ENCODE measurements around the gene KLHL29. TPM values are rescaled to one million over a fixed set of nuclear protein-coding genes. Genes with fewer than 3 reads are reported as not detected.

The KLHL29 gene
- total RNA-seq, 1 donor from 2014 or later: 15.1 TPM

DNA sequence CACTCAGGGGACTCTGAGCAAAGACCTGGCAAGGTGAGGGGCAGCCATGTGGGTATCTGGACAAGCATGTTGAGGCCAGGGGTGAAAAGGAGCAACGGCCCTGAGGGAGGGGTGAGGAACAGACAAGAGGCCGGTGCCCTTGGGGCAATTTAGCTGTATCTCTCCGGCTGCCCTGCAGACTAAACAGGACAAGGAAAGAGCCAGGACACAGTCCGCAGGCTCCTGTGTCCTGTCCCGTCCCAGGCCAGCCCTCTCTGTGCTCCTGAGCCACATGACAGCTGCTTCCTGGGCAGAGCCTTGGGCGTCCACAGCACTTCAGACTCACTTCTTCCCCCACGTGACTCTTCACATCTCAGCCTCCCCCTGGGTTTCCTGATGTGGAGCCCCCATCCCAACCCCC lies 206.1 kb downstream of the KLHL29 start:
- H3K9me3 ChIP-seq: no peaks in the 10 kb centered on the region
- H3K27ac ChIP-seq: no peak overlapping the region
- H3K4me3 ChIP-seq: no peak overlapping the region
- TF ChIP-seq, protein P1, sequence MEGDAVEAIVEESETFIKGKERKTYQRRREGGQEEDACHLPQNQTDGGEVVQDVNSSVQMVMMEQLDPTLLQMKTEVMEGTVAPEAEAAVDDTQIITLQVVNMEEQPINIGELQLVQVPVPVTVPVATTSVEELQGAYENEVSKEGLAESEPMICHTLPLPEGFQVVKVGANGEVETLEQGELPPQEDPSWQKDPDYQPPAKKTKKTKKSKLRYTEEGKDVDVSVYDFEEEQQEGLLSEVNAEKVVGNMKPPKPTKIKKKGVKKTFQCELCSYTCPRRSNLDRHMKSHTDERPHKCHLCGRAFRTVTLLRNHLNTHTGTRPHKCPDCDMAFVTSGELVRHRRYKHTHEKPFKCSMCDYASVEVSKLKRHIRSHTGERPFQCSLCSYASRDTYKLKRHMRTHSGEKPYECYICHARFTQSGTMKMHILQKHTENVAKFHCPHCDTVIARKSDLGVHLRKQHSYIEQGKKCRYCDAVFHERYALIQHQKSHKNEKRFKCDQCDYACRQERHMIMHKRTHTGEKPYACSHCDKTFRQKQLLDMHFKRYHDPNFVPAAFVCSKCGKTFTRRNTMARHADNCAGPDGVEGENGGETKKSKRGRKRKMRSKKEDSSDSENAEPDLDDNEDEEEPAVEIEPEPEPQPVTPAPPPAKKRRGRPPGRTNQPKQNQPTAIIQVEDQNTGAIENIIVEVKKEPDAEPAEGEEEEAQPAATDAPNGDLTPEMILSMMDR (IDR thresholded peaks at IDR 0.05): no peak
- DNase-seq (no peak), ATAC-seq (no peak)
- H3K27me3 ChIP-seq: no peaks in the 10 kb centered on the region
- intact Hi-C loops (cut with DNase I): no loop called here
- H3K36me3 ChIP-seq: no peaks in the 10 kb centered on the region
- H3K4me1 ChIP-seq: no peaks in the 10 kb centered on the region

DNA sequence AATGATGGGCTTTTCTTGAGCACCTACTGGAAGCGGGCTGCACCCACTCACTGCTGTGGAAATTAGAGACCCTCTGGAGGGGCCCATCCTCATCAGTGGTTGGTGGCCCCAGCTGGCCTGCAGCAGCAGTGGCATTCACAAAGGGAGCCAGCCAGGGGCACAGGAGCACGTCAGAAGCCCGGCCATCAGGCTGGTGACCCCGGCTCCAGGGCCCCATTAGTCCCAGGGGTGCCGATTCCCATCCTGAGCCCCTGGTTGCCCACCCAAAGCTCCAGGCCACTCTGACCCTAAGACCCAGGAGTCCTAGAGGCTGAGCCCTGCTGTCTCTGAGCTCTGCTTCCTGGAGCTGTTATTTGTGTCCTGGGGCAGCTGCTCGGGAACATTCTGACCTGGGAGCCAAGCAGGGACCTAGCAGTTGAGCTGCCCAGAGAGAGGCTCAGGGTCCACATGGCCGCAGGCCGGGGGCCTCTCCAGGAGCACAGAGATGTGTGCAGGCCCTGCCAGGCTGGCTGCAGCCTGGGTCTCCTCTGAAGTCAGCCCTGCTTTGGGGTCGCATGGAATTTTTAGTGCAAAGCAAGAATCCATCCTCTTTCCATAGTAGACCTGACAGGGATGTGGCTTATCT lies 207.2 kb downstream of the KLHL29 start:
- Histone ChIP-seq H3K9me3 (no peaks in the 10 kb centered on the region), H3K4me1 (no peaks in the 10 kb centered on the region), H3K27ac (no peak overlapping the region), H3K4me3 (no peak overlapping the region), H3K36me3 (no peaks in the 10 kb centered on the region), H3K27me3 (no peaks in the 10 kb centered on the region)
- ATAC-seq (no peak), DNase-seq (peak; percentile 55)
- intact Hi-C loops (cut with DNase I): no loop called here
- TF ChIP-seq, protein P1 (IDR thresholded peaks at IDR 0.05): no peak

DNA sequence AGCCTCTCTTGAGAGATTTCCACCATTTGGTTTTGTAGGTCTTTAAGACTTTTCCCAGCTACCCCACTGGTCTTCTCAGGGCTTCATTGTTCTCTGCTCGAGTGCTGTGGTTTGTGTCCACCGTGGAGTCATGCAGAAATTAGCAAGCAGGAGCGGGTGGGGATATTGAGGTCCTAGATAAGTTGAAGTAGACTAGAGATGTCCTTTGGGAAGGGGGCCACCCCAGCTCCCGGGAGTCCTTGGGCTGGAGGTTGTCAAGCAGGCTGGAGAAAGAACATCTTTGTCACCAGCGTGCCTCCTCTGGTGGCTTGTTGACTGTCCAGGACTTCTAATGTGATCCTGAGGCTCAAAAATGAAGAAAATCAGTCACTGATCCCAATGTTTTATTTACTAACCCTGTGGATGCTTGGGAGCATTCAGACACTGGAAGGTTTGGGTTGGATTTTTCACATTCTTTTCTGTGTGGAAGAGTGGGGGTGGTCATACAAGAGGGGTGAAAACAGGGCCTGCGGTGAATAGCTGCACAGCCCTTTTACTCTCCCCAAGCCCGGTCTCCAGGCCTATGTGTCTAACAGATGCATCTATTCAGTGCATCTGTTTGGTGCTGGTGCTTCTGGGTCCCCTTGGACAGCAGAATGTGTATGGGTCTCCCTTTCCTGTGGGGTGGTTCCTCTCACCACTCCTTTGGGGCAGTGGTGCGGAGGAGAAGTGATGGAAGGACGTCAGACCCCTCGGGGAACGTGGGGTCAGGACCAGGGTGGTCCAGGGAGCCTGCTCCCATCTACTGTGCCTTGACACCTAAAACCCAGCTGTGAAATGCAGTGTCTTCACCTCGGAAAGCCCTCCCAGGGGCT lies 208.1 kb downstream of the KLHL29 start:
- ATAC-seq: no peak
- H3K27me3 ChIP-seq: no peaks in the 10 kb centered on the region
- no peak overlapping the region for H3K4me3 ChIP-seq
- no peak overlapping the region for H3K27ac ChIP-seq
- no peak for DNase-seq
- H3K9me3 ChIP-seq: no peaks in the 10 kb centered on the region
- intact Hi-C loops (cut with DNase I): no loop called here
- TF ChIP-seq, protein P1 (IDR thresholded peaks at IDR 0.05): no peak
- H3K36me3 ChIP-seq: no peaks in the 10 kb centered on the region
- no peaks in the 10 kb centered on the region for H3K4me1 ChIP-seq

DNA sequence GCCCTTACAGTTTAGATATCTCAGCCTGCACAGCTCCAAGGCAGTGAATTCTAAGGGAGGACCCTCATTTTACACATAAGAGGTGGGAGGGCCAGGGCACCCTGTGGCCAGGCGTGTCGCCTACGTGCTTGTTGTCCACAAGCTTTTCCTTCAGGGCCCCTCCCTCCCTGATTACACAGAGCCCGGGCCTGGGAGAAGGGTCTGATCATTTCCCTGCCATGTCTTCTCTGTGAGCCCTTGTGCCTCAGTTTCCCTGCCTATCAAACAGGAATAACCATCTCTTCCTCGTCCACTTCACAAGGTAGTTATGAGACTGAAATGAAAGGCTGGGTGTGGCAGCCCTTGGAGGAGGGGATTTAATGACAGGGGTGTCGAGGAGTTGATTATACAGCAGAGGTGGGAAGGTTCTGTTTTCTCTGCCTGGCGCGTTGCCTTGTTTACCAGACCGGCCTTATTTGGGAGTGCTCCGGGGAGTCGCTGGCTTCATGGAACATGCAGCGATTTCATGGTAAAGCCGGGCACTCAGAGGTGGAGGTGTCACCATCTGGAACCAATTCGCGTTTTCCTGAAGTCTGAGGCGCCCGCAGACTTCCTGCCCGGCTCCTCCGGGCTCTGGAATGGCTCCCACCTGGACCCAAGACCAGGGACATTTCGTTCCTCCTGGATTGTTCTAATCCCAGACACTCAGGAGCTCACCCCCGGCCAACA lies 208.9 kb downstream of the KLHL29 start:
- Histone ChIP-seq H3K36me3 (no peaks in the 10 kb centered on the region), H3K27ac (no peak overlapping the region), H3K4me3 (no peak overlapping the region), H3K27me3 (no peaks in the 10 kb centered on the region), H3K4me1 (no peaks in the 10 kb centered on the region), H3K9me3 (no peaks in the 10 kb centered on the region)
- ATAC-seq (no peak), DNase-seq (no peak)
- TF ChIP-seq, protein P1 (IDR thresholded peaks at IDR 0.05): no peak
- intact Hi-C loops (cut with DNase I): no loop called here

DNA sequence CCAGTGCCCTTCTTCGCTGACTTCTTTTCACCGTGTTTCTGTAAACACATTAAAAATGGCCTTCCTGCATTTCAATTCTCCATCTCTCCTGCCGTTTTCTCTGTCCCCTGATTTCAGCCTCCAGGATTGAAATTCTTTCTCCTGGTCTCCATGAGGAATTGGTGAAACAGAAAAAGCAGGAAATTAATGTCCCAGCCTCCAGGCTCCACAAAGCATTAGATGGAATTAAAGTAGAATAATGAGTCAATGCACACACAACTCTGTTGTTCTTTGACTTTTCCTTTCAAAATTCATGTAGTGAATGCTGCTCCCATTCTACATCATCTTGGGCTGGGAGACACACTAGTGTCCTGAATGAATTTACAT lies 209.5 kb downstream of the KLHL29 start:
- H3K9me3 ChIP-seq: no peaks in the 10 kb centered on the region
- DNase-seq: no peak
- no peaks in the 10 kb centered on the region for H3K27me3 ChIP-seq
- no peaks in the 10 kb centered on the region for H3K4me1 ChIP-seq
- intact Hi-C loops (cut with DNase I): no loop called here
- no peaks in the 10 kb centered on the region for H3K36me3 ChIP-seq
- TF ChIP-seq, protein P1 (IDR thresholded peaks at IDR 0.05): no peak
- ATAC-seq: no peak
- no peak overlapping the region for H3K27ac ChIP-seq
- H3K4me3 ChIP-seq: no peak overlapping the region

All from upper lobe of right lung (tissue), 1 donor.